ENCODE measurements around the gene HIPK3.

GRCh38 chr11:33208150-33208549 lies 49.0 kb upstream of the HIPK3 start:
- no peak for TF ChIP-seq CTCF (IDR thresholded peaks at IDR 0.05)
- TF ChIP-seq EP300 (IDR thresholded peaks at IDR 0.05): no peak
- TF ChIP-seq POLR2A (IDR thresholded peaks at IDR 0.05): no peak
- no peak for TF ChIP-seq POLR2AphosphoS5 (IDR thresholded peaks at IDR 0.05)
